GM12874 (cell line): ENCODE data around the gene ITGA8.

Experiments used
- TF ChIP-seq, protein P1 (sequence below): IDR thresholded peaks from 2 replicates; pipeline ENCODE4 v1.5.1; 2011; ENCODE audit warnings: low read depth, mild to moderate bottlenecking, control low read depth, low read length, moderate library complexity; ENCODE audit not compliant: insufficient read depth

Gene ITGA8

DNA sequence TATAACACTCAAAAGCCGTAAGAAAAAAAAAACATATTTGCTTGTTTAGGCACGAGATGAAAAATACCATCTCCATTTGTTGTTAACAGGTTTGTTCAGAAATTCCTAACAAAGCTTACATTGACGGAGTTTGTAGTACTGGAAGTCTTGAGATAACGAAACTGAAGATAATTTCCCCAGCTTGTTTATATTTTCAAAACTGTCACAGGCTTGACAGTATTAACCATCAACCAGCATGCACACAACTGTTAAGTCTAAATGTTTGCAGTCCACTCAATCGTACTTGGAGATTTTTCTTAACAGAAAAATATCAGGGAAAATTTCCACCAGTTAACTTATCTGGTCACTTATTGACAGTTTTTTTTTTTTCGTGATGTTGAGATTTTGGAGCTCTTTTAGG is 68.5 kb downstream of the ITGA8 start:
- TF ChIP-seq, protein P1, sequence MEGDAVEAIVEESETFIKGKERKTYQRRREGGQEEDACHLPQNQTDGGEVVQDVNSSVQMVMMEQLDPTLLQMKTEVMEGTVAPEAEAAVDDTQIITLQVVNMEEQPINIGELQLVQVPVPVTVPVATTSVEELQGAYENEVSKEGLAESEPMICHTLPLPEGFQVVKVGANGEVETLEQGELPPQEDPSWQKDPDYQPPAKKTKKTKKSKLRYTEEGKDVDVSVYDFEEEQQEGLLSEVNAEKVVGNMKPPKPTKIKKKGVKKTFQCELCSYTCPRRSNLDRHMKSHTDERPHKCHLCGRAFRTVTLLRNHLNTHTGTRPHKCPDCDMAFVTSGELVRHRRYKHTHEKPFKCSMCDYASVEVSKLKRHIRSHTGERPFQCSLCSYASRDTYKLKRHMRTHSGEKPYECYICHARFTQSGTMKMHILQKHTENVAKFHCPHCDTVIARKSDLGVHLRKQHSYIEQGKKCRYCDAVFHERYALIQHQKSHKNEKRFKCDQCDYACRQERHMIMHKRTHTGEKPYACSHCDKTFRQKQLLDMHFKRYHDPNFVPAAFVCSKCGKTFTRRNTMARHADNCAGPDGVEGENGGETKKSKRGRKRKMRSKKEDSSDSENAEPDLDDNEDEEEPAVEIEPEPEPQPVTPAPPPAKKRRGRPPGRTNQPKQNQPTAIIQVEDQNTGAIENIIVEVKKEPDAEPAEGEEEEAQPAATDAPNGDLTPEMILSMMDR = no peak

DNA sequence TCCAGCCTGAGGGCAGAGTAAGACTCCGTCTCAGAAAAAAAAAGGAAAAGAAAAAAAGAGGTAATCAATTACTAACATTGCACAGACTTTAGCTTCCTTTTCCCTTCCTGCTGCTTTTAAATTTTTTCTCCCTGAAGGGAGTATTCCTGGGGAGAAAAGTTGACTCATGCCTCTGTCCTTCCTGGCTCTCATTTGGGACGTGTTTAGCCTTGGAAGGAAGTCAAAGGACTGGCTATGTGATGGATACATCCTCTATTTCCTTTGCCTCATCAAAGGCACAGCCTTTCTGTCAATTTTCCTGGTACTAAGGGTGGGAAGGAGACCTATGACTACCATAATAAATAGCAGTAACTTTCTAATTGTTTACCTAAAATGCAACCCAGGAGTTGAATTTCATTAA is 77.6 kb downstream of the ITGA8 start:
- TF ChIP-seq, protein P1 = no peak

DNA sequence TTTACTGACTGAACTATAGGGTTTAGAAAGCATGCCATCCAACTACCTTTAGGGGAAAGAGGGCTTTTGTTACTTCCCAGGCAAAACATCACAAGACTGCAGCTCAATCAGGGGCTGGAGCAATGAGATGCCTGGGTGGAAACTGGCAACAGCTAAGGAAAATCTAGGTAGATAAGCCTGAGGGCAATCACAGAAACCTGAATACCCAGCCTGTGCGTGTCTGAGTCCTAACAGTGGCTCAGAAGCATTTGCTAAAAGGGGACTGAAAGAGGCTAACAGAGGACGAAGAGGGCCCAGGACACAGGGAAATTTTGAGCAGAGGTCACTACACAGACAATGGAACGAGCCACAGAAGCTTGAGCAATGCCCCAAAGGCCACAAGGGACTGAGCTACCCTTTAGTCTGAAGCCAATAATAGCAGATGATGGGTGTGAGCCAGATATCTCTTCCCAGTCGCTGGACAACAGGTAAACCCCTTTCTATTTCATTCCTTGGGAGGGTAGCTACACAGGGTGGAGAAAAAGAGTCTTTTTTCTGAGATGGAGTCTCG is 79.1 kb downstream of the ITGA8 start:
- TF ChIP-seq, protein P1 = no peak

DNA sequence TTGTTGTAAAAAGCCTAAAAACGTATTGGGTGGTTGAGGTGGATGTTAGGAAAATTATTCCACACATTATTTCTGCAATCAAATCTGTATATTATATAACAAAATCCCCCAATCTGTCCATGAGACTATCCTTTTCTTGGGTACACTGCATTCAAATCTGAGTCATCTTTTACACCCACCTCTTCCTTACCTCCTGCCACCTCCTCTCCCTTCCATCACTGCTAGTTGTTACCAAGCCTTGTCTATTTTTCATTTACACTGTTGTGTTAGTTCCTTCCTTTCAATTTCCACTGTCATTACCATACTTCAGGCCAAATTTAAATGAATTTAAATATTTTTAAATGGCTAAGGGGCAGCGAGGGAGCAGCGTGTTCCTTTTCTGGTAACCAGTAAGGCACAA is 83.3 kb downstream of the ITGA8 start:
- TF ChIP-seq, protein P1 = no peak

DNA sequence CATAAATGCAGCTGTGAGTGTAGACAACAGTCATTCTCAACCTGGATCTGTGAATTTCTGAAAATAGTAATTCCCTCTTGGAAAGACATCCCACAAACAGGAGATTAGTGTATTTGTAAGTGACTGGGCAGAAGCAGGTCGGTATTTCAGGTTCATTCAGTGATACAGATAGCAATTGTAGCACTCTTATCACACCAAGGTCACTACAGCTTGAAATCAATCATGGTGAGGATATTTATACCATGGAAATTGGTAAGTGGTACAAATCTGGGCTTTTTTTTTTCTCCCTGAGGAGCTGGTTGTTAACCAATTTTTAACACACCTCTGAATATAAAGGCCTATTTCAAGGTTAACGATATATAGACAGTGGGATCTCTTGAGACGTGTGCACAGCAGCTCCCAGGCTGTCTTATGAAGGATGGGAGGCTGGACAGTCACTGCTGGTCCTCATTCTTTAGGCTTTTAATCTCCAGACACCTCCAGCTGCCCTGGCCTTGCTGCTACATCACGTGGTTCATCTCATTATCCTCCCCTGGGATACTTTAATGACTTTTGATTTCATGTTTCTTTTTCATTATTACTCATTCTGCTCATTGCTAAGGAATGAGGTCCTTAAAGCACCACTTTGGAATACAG is 87.1 kb downstream of the ITGA8 start:
- TF ChIP-seq, protein P1 = no peak

DNA sequence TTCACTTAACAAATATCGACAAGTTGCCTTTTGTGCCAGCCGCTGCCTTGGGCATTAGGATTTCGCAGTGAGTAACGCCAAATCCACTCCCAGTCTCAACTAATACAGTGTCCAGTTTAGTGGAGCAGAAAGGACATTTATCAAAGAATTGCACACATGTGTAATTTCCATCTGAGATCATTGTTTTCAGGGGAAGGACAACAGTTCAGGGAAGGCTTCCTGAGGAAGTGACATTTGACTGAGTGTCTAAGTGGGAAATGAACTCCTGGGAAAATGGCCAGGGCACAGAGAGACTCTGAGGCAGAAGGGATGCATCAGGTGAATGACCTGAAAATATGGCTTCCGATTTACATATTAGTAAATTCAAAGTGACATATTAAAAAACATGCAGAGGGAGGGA is 89.4 kb downstream of the ITGA8 start:
- TF ChIP-seq, protein P1 = no peak

DNA sequence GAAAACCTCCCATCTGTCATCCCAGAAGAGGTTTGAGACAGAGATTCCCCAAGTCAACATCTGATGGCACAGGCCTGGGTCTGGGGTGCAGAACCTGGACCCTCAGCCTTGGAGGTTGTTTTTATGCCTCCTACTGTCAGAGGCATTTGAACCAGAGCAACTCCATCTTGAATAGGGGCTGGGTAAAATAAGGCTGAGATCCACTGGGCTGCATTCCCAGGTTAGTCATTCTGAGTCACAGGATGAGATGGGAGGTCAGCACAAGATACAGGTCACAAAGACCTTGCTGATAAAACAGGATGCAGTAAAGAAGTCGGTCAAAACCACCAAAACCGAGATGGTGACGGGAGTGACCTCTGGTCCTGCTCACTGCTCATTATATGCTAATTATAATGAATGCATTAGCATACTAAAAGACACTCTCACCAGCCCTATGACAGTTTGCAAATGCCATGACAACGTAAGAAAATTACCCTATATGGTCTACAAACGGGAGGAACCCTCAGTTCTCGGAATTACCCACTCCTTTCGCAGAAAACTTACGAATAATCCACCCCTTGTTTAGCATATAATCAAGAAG is 92.0 kb downstream of the ITGA8 start:
- TF ChIP-seq, protein P1 = no peak
